Endometrium (tissue), 2 donors: Measurements from ENCODE around the gene MPV17L2.

ENCODE experiments used
- FAIRE-seq: peaks from 2 replicates; lab custom pipeline; 2012; peaks lifted over from hg19 to GRCh38; lab: Jason Lieb, UNC
- donor health status: control.
- donor health status: control.

Gene MPV17L2

DNA sequence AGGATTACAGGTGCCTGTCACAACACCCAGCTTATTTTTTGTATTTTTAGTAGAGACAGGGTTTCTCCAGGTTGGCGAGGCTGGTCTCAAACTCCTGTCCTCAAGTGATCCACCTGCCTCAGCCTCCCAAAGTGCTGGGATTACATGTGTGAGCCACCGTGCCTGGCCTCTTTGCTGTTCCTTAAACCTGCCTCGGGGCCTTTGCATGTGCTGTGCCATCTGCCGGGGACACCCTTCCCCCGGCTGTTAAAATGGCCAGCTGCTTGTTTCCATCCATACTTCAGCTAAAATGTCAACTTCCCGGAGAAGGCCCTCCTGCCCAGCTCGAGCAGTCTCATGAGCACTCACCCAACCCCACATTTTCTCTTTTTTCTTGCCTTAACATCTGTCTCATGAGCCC lies 52.3 kb downstream of the MPV17L2 start:
- no peak for FAIRE-seq
